Aorta (tissue), 5 donors: ENCODE data around the gene HMX3. TPM values are rescaled to one million over a fixed set of nuclear protein-coding genes. Genes with fewer than 3 reads are reported as not detected.
"Not testable (repeated sequence)": the region's sequence is repeated elsewhere in the genome, so short reads cannot be mapped to it uniquely, and the experiment has no call there.

Experiments
- ATAC-seq: fragments of 200-7000 bp; cut with Tn5 transposase; one replicate; pipeline ENCODE4 v1.9.1; 2022; ENCODE audit warnings: moderate library complexity; ENCODE audit not compliant: low FRiP score
- DNase-seq, 2 donors: peaks; one replicate each; pipeline ENCODE4 v3.0.0-alpha.2; 2020
- H3K27ac ChIP-seq, 2 donors: one replicate each; pipeline ENCODE4 v1.5.1; 2013; ENCODE audit warnings: low read length in 2 of 2, mild to moderate bottlenecking in 2 of 2, moderate library complexity in 2 of 2, control low read depth in 1 of 2, inconsistent platforms in 1 of 2, low read depth in 1 of 2
- H3K27me3 ChIP-seq, 2 donors: one replicate each; pipeline ENCODE4 v1.6.1; 2013; ENCODE audit warnings: control low read depth in 1 of 2, low read length in 1 of 2, mild to moderate bottlenecking in 1 of 2, moderate library complexity in 1 of 2; ENCODE audit not compliant: insufficient read depth in 2 of 2, control insufficient read depth in 1 of 2
- H3K36me3 ChIP-seq, 2 donors: one replicate each; pipeline ENCODE4 v1.6.1; 2013; ENCODE audit warnings: control low read depth in 1 of 2, low read length in 1 of 2, mild to moderate bottlenecking in 1 of 2; ENCODE audit not compliant: insufficient read depth in 2 of 2, control insufficient read depth in 1 of 2
- H3K4me1 ChIP-seq, 2 donors: one replicate each; pipeline ENCODE4 v1.6.1; 2013; ENCODE audit warnings: low read length in 2 of 2, control low read depth in 1 of 2, mild to moderate bottlenecking in 1 of 2, moderate library complexity in 1 of 2; ENCODE audit not compliant: insufficient read depth in 2 of 2, control insufficient read depth in 1 of 2
- H3K4me3 ChIP-seq, 2 donors: one replicate each; pipeline ENCODE4 v1.5.1; 2013; ENCODE audit warnings: low read length in 2 of 2, control low read depth in 1 of 2, mild to moderate bottlenecking in 1 of 2
- H3K9me3 ChIP-seq: one replicate; pipeline ENCODE4 v1.6.1; 2013; ENCODE audit warnings: mild to moderate bottlenecking, low read length; ENCODE audit not compliant: control insufficient read depth
- WGBS, 2 donors: extraction: QIAGEN DNeasy Blood & Tissue Kit; methylation state at CpG; one replicate each; pipeline ENCODE4 v1.1.7; 2013; 5-methylcytosine and 5-hydroxymethylcytosine counted together
- intact Hi-C, 2 donors: fragments of 100-400 bp; cut with DNase I; formaldehyde crosslinking; loops; one replicate each; pipeline versions ENCODE4 v1.14.2 to v1.15.0; 2022
- polyA plus RNA-seq, 2 donors: library from polyadenylated mRNA; stranded (reverse); fragments of 200-250 nt; gene quantifications; one replicate each; pipeline ENCODE4 v1.2.3, GENCODE V29; 2013
- total RNA-seq, 2 donors: library from RNA; stranded (reverse); fragmentation: NEBNext Ultra II Directional; extraction: Animal tissue kit (Norgen Biotek cat#: 25700); gene quantifications; one replicate each; pipeline ENCODE4 v1.2.1, GENCODE V29; 2021
- donor health status: healthy with polysubstance abuse.
- donor health status: Bipolar disorder and iron deficiency.
- donor health status: DM: no; HTN: no; CAD: no.
- donor health status: DM: no; HTN: no; CAD: no.
- donor health status: DM: yes; HTN: yes; CAD: no.

The HMX3 gene
- total and polyA plus RNA-seq, 4 donors: not detected

GRCh38 chr10:123156078-123156477 lies 20.3 kb downstream of the HMX3 start:
- ATAC-seq (no peak), DNase-seq (no peak)
- intact Hi-C loops: loop anchor here (10.0 kb wide), 3 partner anchors 151 to 1309 kb away; partner anchors contain the start of genes ACADSB (in 1 of the 2), IKZF5 (in 1 of the 2), LHPP (in 1 of the 2) and PSTK (in 1 of the 2)
- H3K9me3 ChIP-seq: no peaks in the 10 kb centered on the region
- H3K4me1 ChIP-seq: no peaks in the 10 kb centered on the region
- H3K36me3 ChIP-seq: no peaks in the 10 kb centered on the region
- no peak overlapping the region for H3K4me3 ChIP-seq
- WGBS, 2 donors: 40 to 48% methylated on average over 2 of the region's 2 CpGs
- H3K27me3 ChIP-seq: no peaks in the 10 kb centered on the region
- no peak overlapping the region for H3K27ac ChIP-seq

- H3K36me3 ChIP-seq: peaks cover 0 to 5% of the 10 kb centered on the region in 2 donors
- no peak overlapping the region for H3K4me3 ChIP-seq
- intact Hi-C loops: loop anchor here (10.0 kb wide), 3 partner anchors 152 to 1308 kb away; partner anchors contain the start of genes ACADSB (in 1 of the 2), IKZF5 (in 1 of the 2), LHPP (in 1 of the 2) and PSTK (in 1 of the 2)
- WGBS, 2 donors: 79 to 82% methylated on average over 3 of the region's 3 CpGs
- H3K9me3 ChIP-seq: no peaks in the 10 kb centered on the region
- ATAC-seq (no peak), DNase-seq (no peak)
- no peak overlapping the region for H3K27ac ChIP-seq
- H3K27me3 ChIP-seq: no peaks in the 10 kb centered on the region
- H3K4me1 ChIP-seq: no peaks in the 10 kb centered on the region
Observed at GRCh38 chr10:123157210-123157609, 21.4 kb downstream of the HMX3 start.

- intact Hi-C loops: loop anchor here (10.0 kb wide), 3 partner anchors 154 to 1306 kb away; partner anchors contain the start of genes ACADSB (in 1 of the 2), IKZF5 (in 1 of the 2), LHPP (in 1 of the 2) and PSTK (in 1 of the 2)
- Histone ChIP-seq H3K9me3 (no peaks in the 10 kb centered on the region), H3K4me1 (no peaks in the 10 kb centered on the region), H3K27me3 (no peaks in the 10 kb centered on the region), H3K36me3 (peaks cover 3 to 11% of the 10 kb centered on the region in 2 donors), H3K27ac (no peak overlapping the region), H3K4me3 (no peak overlapping the region)
- DNase-seq (no peak), ATAC-seq (no peak)
- WGBS, 2 donors: 90 to 94% methylated on average over 1 of the region's 1 CpG
Observed at GRCh38 chr10:123158682-123159081, 22.9 kb downstream of the HMX3 start.

GRCh38 chr10:123160311-123160980 lies 24.7 kb downstream of the HMX3 start:
- no peaks in the 10 kb centered on the region for H3K4me1 ChIP-seq
- H3K9me3 ChIP-seq: no peaks in the 10 kb centered on the region
- DNase-seq (no peak), ATAC-seq (no peak)
- 89 to 90% methylated on average over 11 of the region's 11 CpGs for WGBS, 2 donors
- intact Hi-C loops: no loop called here
- no peak overlapping the region for H3K27ac ChIP-seq
- H3K27me3 ChIP-seq: no peaks in the 10 kb centered on the region
- H3K36me3 ChIP-seq: peaks cover 3 to 11% of the 10 kb centered on the region in 2 donors
- no peak overlapping the region for H3K4me3 ChIP-seq

- no peak for DNase-seq
- WGBS, 2 donors: 93% methylated on average over 2 of the region's 2 CpGs
- Histone ChIP-seq H3K27me3 (no peaks in the 10 kb centered on the region), H3K9me3 (no peaks in the 10 kb centered on the region), H3K4me3 (no peak overlapping the region), H3K4me1 (no peaks in the 10 kb centered on the region), H3K27ac (no peak overlapping the region), H3K36me3 (peaks cover 7 to 16% of the 10 kb centered on the region in 2 donors)
- no peak for ATAC-seq
- intact Hi-C loops: no loop called here
Observed at GRCh38 chr10:123164319-123164718, 28.5 kb downstream of the HMX3 start.

GRCh38 chr10:123165445-123166072 lies 29.8 kb downstream of the HMX3 start:
- Histone ChIP-seq H3K36me3 (peaks cover 7 to 16% of the 10 kb centered on the region in 2 donors), H3K27me3 (no peaks in the 10 kb centered on the region), H3K9me3 (no peaks in the 10 kb centered on the region), H3K27ac (no peak overlapping the region), H3K4me3 (no peak overlapping the region), H3K4me1 (no peaks in the 10 kb centered on the region)
- intact Hi-C loops: no loop called here
- 75 to 78% methylated on average over 4 of the region's 4 CpGs for WGBS, 2 donors
- no peak for ATAC-seq
- DNase-seq: no peak

GRCh38 chr10:123166618-123167017 lies 30.8 kb downstream of the HMX3 start:
- no peak overlapping the region for H3K27ac ChIP-seq
- 94 to 98% methylated on average over 2 of the region's 2 CpGs for WGBS, 2 donors
- H3K9me3 ChIP-seq: no peaks in the 10 kb centered on the region
- no peaks in the 10 kb centered on the region for H3K27me3 ChIP-seq
- no peak overlapping the region for H3K4me3 ChIP-seq
- no peaks in the 10 kb centered on the region for H3K4me1 ChIP-seq
- intact Hi-C loops: no loop called here
- peaks cover 7 to 16% of the 10 kb centered on the region in 2 donors for H3K36me3 ChIP-seq
- no peak for DNase-seq
- ATAC-seq: no peak

- H3K36me3 ChIP-seq: peaks cover 4 to 5% of the 10 kb centered on the region in 2 donors
- H3K4me1 ChIP-seq: no peaks in the 10 kb centered on the region
- H3K4me3 ChIP-seq: no peak overlapping the region
- DNase-seq (no peak), ATAC-seq (no peak)
- H3K27me3 ChIP-seq: no peaks in the 10 kb centered on the region
- WGBS, 2 donors: 97 to 98% methylated on average over 4 of the region's 4 CpGs
- H3K27ac ChIP-seq: no peak overlapping the region
- no peaks in the 10 kb centered on the region for H3K9me3 ChIP-seq
- intact Hi-C loops: no loop called here
Observed at GRCh38 chr10:123170961-123171360, 35.2 kb downstream of the HMX3 start.

- DNase-seq, H3K27ac ChIP-seq, H3K4me3 ChIP-seq, H3K4me1 ChIP-seq, H3K9me3 ChIP-seq, H3K36me3 ChIP-seq, intact Hi-C loops, H3K27me3 ChIP-seq, ATAC-seq: not testable (repeated sequence)
- 96% methylated on average over 10 of the region's 10 CpGs for WGBS, 2 donors
Observed at GRCh38 chr10:123171616-123172015, 35.8 kb downstream of the HMX3 start.
